BE2C (cell line): ENCODE measurements around the gene CCDC92.

Source experiments
- DNase-seq: peaks from one replicate; pipeline ENCODE4 v3.0.0-alpha.2; 2020
- H3K27me3 ChIP-seq: fragments of 250-450 bp; sonication (Bioruptor Pico); 2 replicates; pipeline ENCODE4 v1.5.1; 2020; ENCODE audit warnings: mild to moderate bottlenecking
- H3K36me3 ChIP-seq: fragments of 250-450 bp; sonication (Bioruptor Pico); 2 replicates; pipeline ENCODE4 v1.5.1; 2020; ENCODE audit warnings: mild to moderate bottlenecking
- H3K4me1 ChIP-seq: fragments of 250-450 bp; sonication (Bioruptor Pico); 2 replicates; pipeline ENCODE4 v1.5.1; 2020
- H3K4me3 ChIP-seq: 2 replicates; pipeline ENCODE4 v1.5.1; 2011; ENCODE audit warnings: low read depth, low read length
- H3K9me3 ChIP-seq: fragments of 250-450 bp; sonication (Bioruptor Pico); 2 replicates; pipeline ENCODE4 v1.5.1; 2020
- CTCF ChIP-seq: IDR thresholded peaks from 2 replicates; pipeline ENCODE4 v1.5.1; 2012; ENCODE audit warnings: mild to moderate bottlenecking, low read depth, low read length

The CCDC92 gene

GRCh38 chr12:123890536-123890902 lies 82.1 kb downstream of the CCDC92 start:
- Histone ChIP-seq H3K4me1 (no peaks in the 10 kb centered on the region), H3K36me3 (no peaks in the 10 kb centered on the region), H3K9me3 (no peaks in the 10 kb centered on the region; the same call in 1 of the 2 replicates), H3K4me3 (no peak overlapping the region), H3K27me3 (no peaks in the 10 kb centered on the region)
- DNase-seq = no peak
- no peak for TF ChIP-seq CTCF

GRCh38 chr12:123889848-123890535 lies 82.6 kb downstream of the CCDC92 start:
- H3K9me3 ChIP-seq = no peaks in the 10 kb centered on the region; the same call in 1 of the 2 replicates
- TF ChIP-seq CTCF = no peak
- no peaks in the 10 kb centered on the region for H3K27me3 ChIP-seq
- H3K4me1 ChIP-seq = no peaks in the 10 kb centered on the region
- H3K4me3 ChIP-seq = no peak overlapping the region
- no peak for DNase-seq
- H3K36me3 ChIP-seq = no peaks in the 10 kb centered on the region

- no peak for DNase-seq
- H3K9me3 ChIP-seq = no peaks in the 10 kb centered on the region
- H3K4me1 ChIP-seq = no peaks in the 10 kb centered on the region
- H3K36me3 ChIP-seq = no peaks in the 10 kb centered on the region
- no peak for TF ChIP-seq CTCF
- H3K4me3 ChIP-seq = no peak overlapping the region
- no peaks in the 10 kb centered on the region for H3K27me3 ChIP-seq
These were observed 83.6 kb downstream of the CCDC92 start for GRCh38 chr12:123888989-123889388.

GRCh38 chr12:123886931-123887582 lies 85.6 kb downstream of the CCDC92 start:
- no peaks in the 10 kb centered on the region for H3K4me1 ChIP-seq
- H3K4me3 ChIP-seq = no peak overlapping the region
- H3K9me3 ChIP-seq = no peaks in the 10 kb centered on the region
- TF ChIP-seq CTCF = no peak
- DNase-seq = no peak
- H3K36me3 ChIP-seq = no peaks in the 10 kb centered on the region
- peaks cover 5% of the 10 kb centered on the region; the same call in 1 of the 2 replicates for H3K27me3 ChIP-seq

GRCh38 chr12:123886258-123886657 lies 86.4 kb downstream of the CCDC92 start:
- no peaks in the 10 kb centered on the region for H3K9me3 ChIP-seq
- H3K27me3 ChIP-seq = peaks cover 5% of the 10 kb centered on the region; the same call in 1 of the 2 replicates
- no peak for TF ChIP-seq CTCF
- no peaks in the 10 kb centered on the region for H3K36me3 ChIP-seq
- H3K4me1 ChIP-seq = no peaks in the 10 kb centered on the region
- no peak overlapping the region for H3K4me3 ChIP-seq
- DNase-seq = no peak
